NCI-H2107 treated with DMSO at 0.1 percent for 48 hours (cell line): Measurements from ENCODE around the gene TPI1.
A peak's percentile ranks its signal among the peaks of the same experiment; 100 is the strongest.
"Not testable (repeated sequence)": the region's sequence is repeated elsewhere in the genome, so short reads cannot be mapped to it uniquely, and the experiment has no call there.

Experiments used
- DNase-seq: peaks from one replicate; lab custom pipeline; 2025; ENCODE audit not compliant: unreplicated experiment; lab: John Stamatoyannopoulos, UW

The TPI1 gene

GRCh38 chr12:6890789-6891645, 23.7 kb downstream of the TPI1 start:
- DNase-seq, result peak; percentile 95

GRCh38 chr12:6891646-6892001, 24.3 kb downstream of the TPI1 start:
- DNase-seq, result no peak

- DNase-seq, result not testable (repeated sequence)
Measured at GRCh38 chr12:6892683-6893082, 25.4 kb downstream of the TPI1 start.

- DNase-seq, result no peak
Measured at GRCh38 chr12:6894321-6894720, 27.0 kb downstream of the TPI1 start.

- no peak for DNase-seq
Measured at GRCh38 chr12:6896846-6897435, 29.6 kb downstream of the TPI1 start.

GRCh38 chr12:6899427-6899826, 32.1 kb downstream of the TPI1 start:
- DNase-seq, result no peak

- no peak for DNase-seq
Measured at GRCh38 chr12:6899837-6900519, 32.6 kb downstream of the TPI1 start.

- no peak for DNase-seq
Measured at GRCh38 chr12:6902448-6902847, 35.1 kb downstream of the TPI1 start.

- DNase-seq, result no peak
Measured at GRCh38 chr12:6903722-6904121, 36.4 kb downstream of the TPI1 start.

- peak; percentile 92 for DNase-seq
Measured at GRCh38 chr12:6904280-6905276, 37.2 kb downstream of the TPI1 start, which contains the start of gene LRRC23. LRRC23 (plus strand) TSS chr12:6904822; CDS start chr12:6905634, 812 bp downstream.

GRCh38 chr12:6905414-6906040, 38.2 kb downstream of the TPI1 start:
- DNase-seq, result no peak

- not testable (repeated sequence) for DNase-seq
Measured at GRCh38 chr12:6908141-6908540, 40.8 kb downstream of the TPI1 start.

- no peak for DNase-seq
Measured at GRCh38 chr12:6909421-6910145, 42.3 kb downstream of the TPI1 start.

GRCh38 chr12:6912164-6912935, 45.0 kb downstream of the TPI1 start:
- DNase-seq, result no peak

- peak; percentile 44 for DNase-seq
Measured at GRCh38 chr12:6914246-6914946, 47.1 kb downstream of the TPI1 start, which contains the start of gene ENO2. ENO2 (plus strand) TSS chr12:6914580; CDS start chr12:6915833, 1,253 bp downstream.

- peak; percentile 9 for DNase-seq
Measured at GRCh38 chr12:6914947-6915788, 47.8 kb downstream of the TPI1 start.

- DNase-seq, result no peak
Measured at GRCh38 chr12:6915789-6916285, 48.5 kb downstream of the TPI1 start.
